Stimulated activated CD4-positive, alpha-beta T cell treated with anti-CD3 and anti-CD28 coated beads, Interleukin-4, amount 100 ng/mL, for 4 hours (primary cell): ENCODE data around the gene CEP104.

ENCODE experiments used
- DNase-seq, 2 experiments: peaks; one replicate each; pipeline ENCODE4 v3.0.0-alpha.2; 2020

CEP104 gene

GRCh38 chr1:3790952-3791351 is 66.1 kb downstream of the CEP104 start:
- no peak for DNase-seq

- DNase-seq: no peak
These were observed 66.5 kb downstream of the CEP104 start for GRCh38 chr1:3790500-3790923.

GRCh38 chr1:3789421-3790300 is 67.3 kb downstream of the CEP104 start:
- DNase-seq: no peak

GRCh38 chr1:3788756-3789420 is 68.1 kb downstream of the CEP104 start:
- DNase-seq: no peak

GRCh38 chr1:3787745-3788605 is 69.0 kb downstream of the CEP104 start:
- DNase-seq: no peak

GRCh38 chr1:3787349-3787715 is 69.7 kb downstream of the CEP104 start:
- DNase-seq: peak in 1 of 2 experiments; percentile 34

GRCh38 chr1:3786468-3787348 is 70.3 kb downstream of the CEP104 start:
- DNase-seq: no peak

- no peak for DNase-seq
These were observed 71.4 kb downstream of the CEP104 start for GRCh38 chr1:3785456-3786157.

GRCh38 chr1:3785045-3785444 is 72.0 kb downstream of the CEP104 start:
- DNase-seq: no peak

GRCh38 chr1:3783651-3784474 is 73.1 kb downstream of the CEP104 start:
- no peak for DNase-seq

- DNase-seq: no peak
These were observed 76.1 kb downstream of the CEP104 start for GRCh38 chr1:3780901-3781300.

GRCh38 chr1:3779912-3780416 is 77.0 kb downstream of the CEP104 start:
- no peak for DNase-seq

- DNase-seq: no peak
These were observed 77.6 kb downstream of the CEP104 start for GRCh38 chr1:3779265-3779911.

- no peak for DNase-seq
These were observed 78.3 kb downstream of the CEP104 start for GRCh38 chr1:3778590-3779264.

- DNase-seq: no peak
These were observed 79.1 kb downstream of the CEP104 start for GRCh38 chr1:3777647-3778589.

- no peak for DNase-seq
These were observed 79.9 kb downstream of the CEP104 start for GRCh38 chr1:3777078-3777547.

GRCh38 chr1:3776231-3776961 is 80.6 kb downstream of the CEP104 start:
- no peak for DNase-seq
